ENCODE data around the gene SPRY2. TPM values are rescaled to one million over a fixed set of nuclear protein-coding genes. Genes with fewer than 3 reads are reported as not detected.

The SPRY2 gene
- total and polyA plus RNA-seq, 2 donors from 2014 or later = 10.6 to 26.2 TPM

- H3K4me1 ChIP-seq (ENCODE audit: control insufficient read depth in 2 of 3, insufficient read depth in 2 of 3, low read depth in 1 of 3, low read length in 3 of 3) = peaks cover 0 to 14% (median 0%) of the 10 kb centered on the region in 3 donors
- FAIRE-seq (no peak), DNase-seq (peak in 3 of 5 donors; percentile 28 to 47 (median 46))
- TF ChIP-seq, protein P1, sequence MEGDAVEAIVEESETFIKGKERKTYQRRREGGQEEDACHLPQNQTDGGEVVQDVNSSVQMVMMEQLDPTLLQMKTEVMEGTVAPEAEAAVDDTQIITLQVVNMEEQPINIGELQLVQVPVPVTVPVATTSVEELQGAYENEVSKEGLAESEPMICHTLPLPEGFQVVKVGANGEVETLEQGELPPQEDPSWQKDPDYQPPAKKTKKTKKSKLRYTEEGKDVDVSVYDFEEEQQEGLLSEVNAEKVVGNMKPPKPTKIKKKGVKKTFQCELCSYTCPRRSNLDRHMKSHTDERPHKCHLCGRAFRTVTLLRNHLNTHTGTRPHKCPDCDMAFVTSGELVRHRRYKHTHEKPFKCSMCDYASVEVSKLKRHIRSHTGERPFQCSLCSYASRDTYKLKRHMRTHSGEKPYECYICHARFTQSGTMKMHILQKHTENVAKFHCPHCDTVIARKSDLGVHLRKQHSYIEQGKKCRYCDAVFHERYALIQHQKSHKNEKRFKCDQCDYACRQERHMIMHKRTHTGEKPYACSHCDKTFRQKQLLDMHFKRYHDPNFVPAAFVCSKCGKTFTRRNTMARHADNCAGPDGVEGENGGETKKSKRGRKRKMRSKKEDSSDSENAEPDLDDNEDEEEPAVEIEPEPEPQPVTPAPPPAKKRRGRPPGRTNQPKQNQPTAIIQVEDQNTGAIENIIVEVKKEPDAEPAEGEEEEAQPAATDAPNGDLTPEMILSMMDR (IDR thresholded peaks at IDR 0.05; ENCODE audit: borderline replicate concordance, extremely low read depth, insufficient read depth) = no peak
- no peaks in the 10 kb centered on the region for H3K9me3 ChIP-seq (ENCODE audit: control insufficient read depth in 2 of 3, insufficient read depth in 1 of 3, low read length in 3 of 3)
- no peaks in the 10 kb centered on the region for H3K27me3 ChIP-seq (ENCODE audit: control insufficient read depth, insufficient read depth, low read length)
- H3K27ac ChIP-seq (ENCODE audit: low read depth in 2 of 2, low read length in 2 of 2) = peak overlapping the region; percentile 2 to 3
- intact Hi-C loops (cut with DNase I) = no loop called here
- H3K36me3 ChIP-seq (ENCODE audit: control insufficient read depth in 2 of 3, insufficient read depth in 3 of 3, low read length in 3 of 3) = peaks cover 2 to 6% (median 2%) of the 10 kb centered on the region in 3 donors
- H3K4me3 ChIP-seq (ENCODE audit: low read length in 3 of 3) = peak overlapping the region; percentile 79 to 98 (median 98)
- H3K9ac ChIP-seq (ENCODE audit: low read length in 3 of 3) = peak overlapping the region in 2 of 3 donors; percentile 84 to 94
These were observed 3.4 kb downstream of the SPRY2 start for GRCh38 chr13:80337288-80338081.

GRCh38 chr13:80336776-80337287 is 4.1 kb downstream of the SPRY2 start:
- intact Hi-C loops (cut with DNase I) = no loop called here
- Histone ChIP-seq H3K4me3 (ENCODE audit: low read length in 3 of 3) (peak overlapping the region; percentile 79 to 98 (median 98)), H3K27ac (ENCODE audit: low read depth in 2 of 2, low read length in 2 of 2) (peak overlapping the region; percentile 2 to 3), H3K9me3 (ENCODE audit: control insufficient read depth in 2 of 3, insufficient read depth in 1 of 3, low read length in 3 of 3) (no peaks in the 10 kb centered on the region), H3K4me1 (ENCODE audit: control insufficient read depth in 2 of 3, insufficient read depth in 2 of 3, low read depth in 1 of 3, low read length in 3 of 3) (peaks cover 0 to 10% (median 0%) of the 10 kb centered on the region in 3 donors), H3K36me3 (ENCODE audit: control insufficient read depth in 2 of 3, insufficient read depth in 3 of 3, low read length in 3 of 3) (peaks cover 2 to 6% (median 2%) of the 10 kb centered on the region in 3 donors), H3K27me3 (ENCODE audit: control insufficient read depth, insufficient read depth, low read length) (no peaks in the 10 kb centered on the region), H3K9ac (ENCODE audit: low read length in 3 of 3) (peak overlapping the region in 2 of 3 donors; percentile 5 to 94)
- no peak for FAIRE-seq
- DNase-seq = no peak
- TF ChIP-seq, protein P1 (IDR thresholded peaks at IDR 0.05; ENCODE audit: borderline replicate concordance, extremely low read depth, insufficient read depth) = no peak

DNA sequence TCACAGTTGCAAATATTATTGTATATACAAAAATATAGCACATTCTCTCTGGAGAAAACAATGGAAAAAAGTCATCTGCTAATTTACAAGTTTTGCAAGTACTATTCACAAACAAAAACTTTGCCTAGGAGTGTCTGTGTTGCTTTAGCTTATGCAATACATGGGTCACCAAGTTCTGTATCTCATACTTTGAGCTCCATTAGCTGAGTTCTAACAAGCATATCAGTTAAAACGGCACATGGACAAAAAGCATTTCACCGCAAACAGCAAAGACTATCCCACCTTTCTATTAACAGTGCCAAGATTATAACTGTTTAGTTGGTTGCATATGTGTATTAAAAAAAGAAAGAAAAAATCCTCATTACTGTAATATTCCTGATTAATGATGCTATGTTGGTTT is 4.6 kb downstream of the SPRY2 start:
- H3K27ac ChIP-seq (ENCODE audit: low read depth in 2 of 2, low read length in 2 of 2) = no peak overlapping the region
- FAIRE-seq = no peak

More for the DNA sequence above, 4.6 kb downstream of the SPRY2 start:
- TF ChIP-seq, protein P1 (IDR thresholded peaks at IDR 0.05; ENCODE audit: borderline replicate concordance, extremely low read depth, insufficient read depth) = no peak
- Histone ChIP-seq H3K9ac (ENCODE audit: low read length in 3 of 3) (peak overlapping the region in 1 of 3 donors; percentile 2), H3K36me3 (ENCODE audit: control insufficient read depth in 2 of 3, insufficient read depth in 3 of 3, low read length in 3 of 3) (peaks cover 2 to 6% (median 2%) of the 10 kb centered on the region in 3 donors), H3K4me3 (ENCODE audit: low read length in 3 of 3) (peak overlapping the region; percentile 79 to 98 (median 98)), H3K4me1 (ENCODE audit: control insufficient read depth in 2 of 3, insufficient read depth in 2 of 3, low read depth in 1 of 3, low read length in 3 of 3) (peaks cover 0 to 10% (median 0%) of the 10 kb centered on the region in 3 donors), H3K9me3 (ENCODE audit: control insufficient read depth in 2 of 3, insufficient read depth in 1 of 3, low read length in 3 of 3) (no peaks in the 10 kb centered on the region), H3K27me3 (ENCODE audit: control insufficient read depth, insufficient read depth, low read length) (no peaks in the 10 kb centered on the region)
- intact Hi-C loops (cut with DNase I) = no loop called here
- peak in 1 of 5 donors; percentile 28 for DNase-seq

Measured in kidney (tissue), 14 donors.